Chondrocyte (in vitro differentiated cells): Measurements from ENCODE around the gene SMIM33. TPM values are rescaled to one million over a fixed set of nuclear protein-coding genes. Genes with fewer than 3 reads are reported as not detected.
A peak's percentile ranks its signal among the peaks of the same experiment; 100 is the strongest.
"Not testable (repeated sequence)": the region's sequence is repeated elsewhere in the genome, so short reads cannot be mapped to it uniquely, and the experiment has no call there.

Experiments used
- DNase-seq: peaks from one replicate; pipeline ENCODE4 v3.0.0; 2021; ENCODE audit warnings: mixed read lengths, low spot score
- H3K27ac Mint-ChIP-seq: one replicate; pipeline ENCODE4 v1.8.0; 2021; ENCODE audit warnings: mild to moderate bottlenecking, moderate library complexity, mixed read lengths; ENCODE audit not compliant: unreplicated experiment
- H3K27me3 Mint-ChIP-seq: 2 replicates; pipeline ENCODE4 v1.8.0; 2021; ENCODE audit warnings: low read depth, mixed read lengths
- H3K36me3 Mint-ChIP-seq: 2 replicates; pipeline ENCODE4 v1.8.0; 2021; ENCODE audit warnings: low read depth, mixed read lengths
- H3K4me1 Mint-ChIP-seq: 2 replicates; pipeline ENCODE4 v1.8.0; 2021; ENCODE audit warnings: low read depth, mild to moderate bottlenecking, mixed read lengths
- H3K4me3 Mint-ChIP-seq: one replicate; pipeline ENCODE4 v1.8.0; 2021; ENCODE audit warnings: mild to moderate bottlenecking, moderate library complexity, mixed read lengths; ENCODE audit not compliant: unreplicated experiment
- H3K9me3 Mint-ChIP-seq: 2 replicates; pipeline ENCODE4 v1.8.0; 2021; ENCODE audit warnings: low read depth, mixed read lengths
- CTCF ChIP-seq: fragments of 200-600 bp; sonication (generic); IDR thresholded peaks from 2 replicates; pipeline ENCODE4 v1.5.0; 2021; ENCODE audit warnings: antibody characterized with exemption, mild to moderate bottlenecking, moderate library complexity
- total RNA-seq: library from RNA; stranded (reverse); gene quantifications from 3 replicates; pipeline ENCODE4 v1.2.1, GENCODE V29; 2021

The SMIM33 gene
- total RNA-seq, 1 donor from 2014 or later, result not detected

GRCh38 chr5:139512786-139513390 lies 42.1 kb downstream of the SMIM33 start:
- no peaks in the 10 kb centered on the region for H3K36me3 Mint-ChIP-seq
- H3K4me3 Mint-ChIP-seq, result no peak overlapping the region
- no peak for TF ChIP-seq CTCF
- peaks cover 5% of the 10 kb centered on the region for H3K4me1 Mint-ChIP-seq
- no peaks in the 10 kb centered on the region for H3K9me3 Mint-ChIP-seq
- H3K27ac Mint-ChIP-seq, result no peak overlapping the region
- DNase-seq, result no peak
- no peaks in the 10 kb centered on the region for H3K27me3 Mint-ChIP-seq

- H3K27me3 Mint-ChIP-seq, H3K4me1 Mint-ChIP-seq, H3K27ac Mint-ChIP-seq, DNase-seq, H3K4me3 Mint-ChIP-seq, H3K9me3 Mint-ChIP-seq, H3K36me3 Mint-ChIP-seq: not testable (repeated sequence)
- TF ChIP-seq CTCF, result peak; percentile 88
Measured at GRCh38 chr5:139513434-139513833, 42.6 kb downstream of the SMIM33 start.

- H3K27me3 Mint-ChIP-seq, result no peaks in the 10 kb centered on the region
- no peaks in the 10 kb centered on the region for H3K36me3 Mint-ChIP-seq
- no peak overlapping the region for H3K4me3 Mint-ChIP-seq
- TF ChIP-seq CTCF, result peak; percentile 44
- H3K27ac Mint-ChIP-seq, result no peak overlapping the region
- no peaks in the 10 kb centered on the region for H3K9me3 Mint-ChIP-seq
- no peak for DNase-seq
- H3K4me1 Mint-ChIP-seq, result peaks cover 15% of the 10 kb centered on the region
Measured at GRCh38 chr5:139513852-139514485, 43.2 kb downstream of the SMIM33 start.

- H3K27me3 Mint-ChIP-seq, result no peaks in the 10 kb centered on the region
- peaks cover 16% of the 10 kb centered on the region for H3K4me1 Mint-ChIP-seq
- no peaks in the 10 kb centered on the region for H3K36me3 Mint-ChIP-seq
- no peak overlapping the region for H3K27ac Mint-ChIP-seq
- no peak for TF ChIP-seq CTCF
- no peak for DNase-seq
- H3K4me3 Mint-ChIP-seq, result no peak overlapping the region
- H3K9me3 Mint-ChIP-seq, result no peaks in the 10 kb centered on the region
Measured at GRCh38 chr5:139514486-139514856, 43.7 kb downstream of the SMIM33 start.

- DNase-seq, result peak; percentile 94
- Mint-ChIP-seq H3K27me3 (no peaks in the 10 kb centered on the region), H3K27ac (peak overlapping the region; percentile 87), H3K4me1 (peaks cover 16% of the 10 kb centered on the region), H3K36me3 (no peaks in the 10 kb centered on the region), H3K9me3 (no peaks in the 10 kb centered on the region), H3K4me3 (peak overlapping the region; percentile 75)
- peak; percentile 98 for TF ChIP-seq CTCF
Measured at GRCh38 chr5:139517683-139518564, 47.1 kb downstream of the SMIM33 start.
